ENCODE measurements around the gene NRSN1.

- TF ChIP-seq CTCF (IDR thresholded peaks at IDR 0.05) (no peak), POLR2A (IDR thresholded peaks at IDR 0.05) (no peak)
Observed at GRCh38 chr6:24092407-24092806, 33.6 kb upstream of the NRSN1 start.

Measured in esophagus squamous epithelium (tissue), 4 donors.